GM21390 (cell line): ENCODE data around the gene SUMO3.

Source experiments
- ATAC-seq: cut with Tn5 transposase; IDR thresholded peaks from one replicate; pipeline ENCODE4 v1.9.1; 2021; ENCODE audit not compliant: unreplicated experiment

Gene SUMO3

GRCh38 chr21:44817914-44818639 lies at the start of gene SUMO3:
TSS of gene SUMO3 (minus strand) at chr21:44818062. CDS start at chr21:44817968, 94 bp downstream.
- peak; percentile 59 for ATAC-seq

DNA sequence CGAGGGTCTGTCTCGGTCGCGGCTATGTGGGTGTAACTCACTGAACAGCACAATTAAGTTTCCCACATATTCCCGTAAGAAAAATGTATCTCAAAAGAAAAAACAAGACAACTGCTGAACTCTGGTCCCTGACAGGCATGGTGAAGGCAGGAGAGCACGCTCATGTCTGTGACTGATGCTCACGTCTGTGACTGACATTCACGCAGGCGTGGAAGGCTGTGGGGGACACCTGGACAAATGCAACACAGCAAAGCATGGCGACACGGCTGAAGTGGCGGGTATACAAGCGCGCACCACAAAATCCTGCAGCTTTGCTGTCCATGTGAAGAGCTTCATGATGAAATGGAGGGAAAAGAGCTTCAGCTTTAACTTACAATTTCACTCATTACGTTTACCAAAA lies 49.6 kb upstream of the SUMO3 start:
- ATAC-seq = no peak

DNA sequence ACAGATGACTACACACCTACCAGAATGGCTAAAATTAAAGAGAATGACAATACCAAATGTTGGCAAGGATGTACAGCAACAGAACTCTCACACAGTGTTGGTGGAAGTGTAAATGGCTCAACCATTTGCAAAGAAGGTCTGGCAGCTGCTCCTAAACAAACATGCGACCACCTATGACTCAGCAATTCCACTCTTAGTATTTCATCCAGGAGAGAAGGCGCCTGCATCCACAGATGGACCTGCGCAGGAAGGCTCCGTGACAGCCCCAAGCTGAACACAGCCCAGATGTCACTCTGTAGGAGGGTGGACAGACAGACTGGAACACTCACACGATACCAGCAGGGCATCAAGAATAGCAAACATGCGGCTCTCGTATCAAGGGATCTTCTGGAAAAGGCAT lies 48.9 kb upstream of the SUMO3 start:
- no peak for ATAC-seq

DNA sequence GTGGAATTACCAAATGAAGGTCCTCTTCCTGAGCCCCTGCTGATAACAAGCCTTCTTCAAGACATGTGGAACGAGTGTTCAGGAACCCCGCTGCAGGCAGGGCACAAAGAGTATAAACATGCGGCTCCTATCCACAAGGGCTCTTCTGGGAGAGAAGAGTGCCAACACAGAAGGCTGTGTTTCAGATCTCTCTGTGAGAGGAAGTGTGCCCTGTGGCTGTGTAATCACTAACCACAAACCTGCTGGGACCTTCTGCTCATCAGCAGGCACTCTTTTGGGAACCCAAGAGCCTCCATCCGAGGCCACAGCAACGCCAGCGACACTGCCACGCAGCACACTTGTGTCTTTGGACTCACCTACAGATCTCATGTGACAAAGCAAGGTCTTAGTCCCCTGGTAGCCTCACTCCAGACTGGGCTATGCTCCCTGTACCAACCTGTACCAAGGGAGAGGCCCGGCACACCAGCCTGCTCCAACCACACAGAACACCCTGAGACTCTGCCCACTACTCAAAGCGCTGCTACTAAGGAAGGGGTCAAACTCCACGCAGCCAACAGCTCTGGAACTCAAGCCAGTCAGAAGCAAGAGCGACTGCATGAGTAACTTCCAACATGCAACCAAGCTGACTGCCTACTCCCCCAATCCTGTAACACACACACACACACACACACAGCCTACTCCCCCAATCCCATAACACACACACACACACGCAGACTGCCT lies 47.9 kb upstream of the SUMO3 start:
- no peak for ATAC-seq

- no peak for ATAC-seq
Measured at GRCh38 chr21:44862869-44863685, 45.2 kb upstream of the SUMO3 start.

- no peak for ATAC-seq
Measured at GRCh38 chr21:44858791-44859190, 40.9 kb upstream of the SUMO3 start.

DNA sequence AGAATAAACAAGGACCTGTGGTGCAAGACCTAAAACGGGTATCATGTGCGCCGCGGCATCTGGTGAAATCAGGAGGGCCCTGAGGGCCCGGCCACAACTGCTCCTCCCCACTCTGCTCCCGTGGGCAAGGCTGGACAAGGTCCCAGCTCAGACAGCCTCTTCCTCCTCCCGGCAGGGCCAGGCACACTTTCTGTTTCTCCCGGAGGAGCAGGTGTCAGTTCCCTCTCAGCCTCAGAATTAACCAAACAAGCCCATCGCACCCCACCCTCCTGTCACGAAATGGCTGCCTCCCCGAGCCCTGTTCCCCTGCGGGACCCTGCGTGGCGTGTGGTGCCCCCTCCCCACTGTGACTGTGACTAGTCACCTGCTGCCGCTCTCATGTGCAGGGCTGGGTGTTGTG lies 40.4 kb upstream of the SUMO3 start:
- no peak for ATAC-seq

DNA sequence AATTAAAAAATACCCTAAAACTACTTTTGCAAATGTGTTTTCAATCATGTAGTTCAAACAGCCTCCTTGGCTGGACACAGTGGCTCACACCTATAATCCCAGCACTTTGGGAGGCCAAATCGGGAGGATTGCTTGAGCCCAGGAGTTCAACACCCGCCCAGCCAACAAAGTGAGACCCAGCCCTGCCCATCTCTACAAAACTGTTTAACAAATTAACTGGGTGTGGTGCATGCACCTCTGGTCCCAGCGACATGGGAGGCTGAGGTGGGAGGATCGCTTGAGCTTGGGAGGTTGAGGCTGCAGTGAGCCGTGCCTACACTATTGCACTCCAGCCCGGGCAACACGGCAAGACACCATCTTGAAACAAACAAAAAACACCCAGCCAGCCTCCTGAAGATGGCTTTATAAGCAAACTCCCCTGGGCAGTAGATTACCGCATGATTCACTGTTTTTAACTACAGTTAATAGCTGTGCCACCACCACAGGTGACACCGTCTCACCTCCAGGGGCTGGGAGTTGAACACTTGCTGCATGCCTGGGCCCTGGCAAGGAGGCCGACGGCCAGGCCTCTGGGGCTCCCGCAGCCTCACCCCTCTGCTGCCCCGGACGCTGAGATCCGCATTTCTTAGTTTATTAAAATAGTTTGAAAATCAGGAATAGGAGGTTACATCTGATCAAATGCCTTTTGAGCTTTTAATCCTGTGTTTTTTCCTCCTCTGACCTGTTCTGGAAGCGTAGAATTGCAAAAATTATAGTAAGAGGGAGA lies 39.4 kb upstream of the SUMO3 start:
- no peak for ATAC-seq

DNA sequence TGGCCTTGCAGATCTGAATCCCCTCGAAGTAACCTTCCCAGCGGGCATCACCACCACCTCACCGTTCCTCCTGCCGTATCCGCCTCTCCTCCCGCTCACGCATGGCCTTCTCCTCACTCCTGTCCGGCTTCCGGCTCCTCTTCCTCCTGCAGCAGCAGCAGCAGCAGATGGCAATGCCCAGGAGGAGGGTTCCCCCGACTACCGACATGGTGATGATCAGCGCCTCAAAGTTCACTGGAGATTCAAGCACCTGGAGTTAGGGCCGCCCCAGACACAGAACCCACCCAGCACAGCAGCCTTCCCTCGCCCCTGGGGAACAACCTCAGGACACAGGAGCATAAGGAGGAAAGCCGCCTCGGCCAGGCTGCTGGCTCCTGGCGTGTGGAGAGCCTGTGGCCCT lies 38.3 kb upstream of the SUMO3 start:
- no peak for ATAC-seq

GRCh38 chr21:44855572-44855971 lies 37.7 kb upstream of the SUMO3 start:
- no peak for ATAC-seq

DNA sequence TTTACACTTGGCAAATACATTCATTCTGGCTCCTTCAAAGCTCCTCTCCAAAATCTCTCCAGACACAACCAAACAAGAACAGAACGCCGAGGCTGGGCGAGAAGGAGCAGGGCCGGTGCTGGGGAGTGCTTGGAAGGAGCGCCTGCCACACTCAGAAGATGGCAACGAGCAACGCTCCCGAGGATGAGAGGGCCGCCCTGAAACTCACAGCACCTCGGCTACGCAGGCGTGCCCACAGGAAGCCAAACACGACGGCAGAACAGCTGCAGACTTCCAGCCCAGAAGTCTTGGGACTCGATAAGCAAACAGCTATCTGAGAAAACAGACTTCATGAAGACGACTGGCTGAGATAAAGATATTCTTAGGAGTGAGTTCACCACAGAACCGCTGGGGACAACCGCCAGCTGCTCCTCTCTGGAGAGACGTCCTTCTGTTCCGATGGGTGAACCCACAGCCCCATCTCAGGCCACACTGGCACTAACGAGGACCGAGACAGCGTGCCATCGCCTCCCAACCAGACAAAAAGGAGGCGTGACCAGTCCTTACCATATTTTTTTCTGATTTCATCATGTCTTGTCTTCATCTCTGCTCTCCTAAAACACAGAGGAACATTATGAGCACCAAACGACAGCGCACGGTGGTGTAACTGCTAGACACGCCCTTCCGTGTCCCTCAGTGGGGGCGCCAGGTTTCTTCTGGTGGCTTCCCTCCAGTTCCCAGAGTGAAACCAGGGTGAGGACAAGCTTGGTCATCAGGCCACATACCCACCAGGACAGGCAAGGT lies 37.0 kb upstream of the SUMO3 start:
- no peak for ATAC-seq

DNA sequence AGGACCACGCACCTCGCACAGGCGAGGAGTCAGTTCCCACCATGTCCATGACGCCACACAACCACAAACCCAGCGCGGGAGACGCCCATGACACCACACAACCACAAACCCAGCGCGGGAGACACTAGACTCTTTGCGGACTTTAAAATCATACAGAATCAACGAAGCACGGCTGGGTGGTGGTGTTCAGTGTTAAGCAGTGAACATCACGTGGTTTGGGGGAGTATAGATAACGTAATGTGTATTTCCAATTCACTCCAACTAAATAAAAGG lies 36.5 kb upstream of the SUMO3 start:
- no peak for ATAC-seq

- no peak for ATAC-seq
Measured at GRCh38 chr21:44853601-44854390, 35.9 kb upstream of the SUMO3 start.

DNA sequence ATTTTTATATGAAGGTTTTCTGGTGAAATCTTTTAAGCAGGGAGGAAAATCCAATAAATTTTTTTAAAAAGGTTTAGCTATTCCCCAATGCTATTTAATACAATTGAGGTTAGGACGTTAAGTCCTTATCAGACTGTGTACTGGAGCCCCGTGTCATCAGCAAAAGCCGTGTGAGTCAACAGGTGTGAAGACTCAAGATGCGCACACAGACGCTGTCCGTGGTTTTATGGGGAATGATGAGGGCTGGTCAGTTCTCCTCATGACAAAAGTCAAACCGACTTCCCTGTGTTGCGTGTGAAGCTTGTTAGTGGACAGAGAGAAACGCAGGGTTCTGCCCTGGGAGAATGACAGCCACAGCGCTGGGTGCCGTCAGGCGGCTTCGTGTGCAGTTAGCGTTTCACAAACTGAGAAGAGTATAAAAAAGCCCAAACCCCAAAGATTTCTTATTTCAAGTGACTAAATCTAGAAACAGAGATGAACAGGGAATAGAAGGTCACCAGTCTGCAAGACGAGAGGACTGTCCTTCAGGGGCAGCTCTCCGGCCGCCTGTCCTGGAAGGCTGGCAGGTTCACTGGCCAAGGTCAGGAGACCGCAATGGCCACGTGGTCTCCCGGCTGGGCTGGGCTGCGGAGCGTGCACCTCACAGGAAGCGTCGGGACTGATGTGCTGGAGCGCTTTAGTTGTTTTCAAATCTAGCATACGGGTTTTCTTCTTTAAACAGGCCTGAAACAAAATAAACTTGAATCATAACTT lies 33.2 kb upstream of the SUMO3 start:
- no peak for ATAC-seq

GRCh38 chr21:44850208-44850800 lies 32.4 kb upstream of the SUMO3 start:
- ATAC-seq = no peak

DNA sequence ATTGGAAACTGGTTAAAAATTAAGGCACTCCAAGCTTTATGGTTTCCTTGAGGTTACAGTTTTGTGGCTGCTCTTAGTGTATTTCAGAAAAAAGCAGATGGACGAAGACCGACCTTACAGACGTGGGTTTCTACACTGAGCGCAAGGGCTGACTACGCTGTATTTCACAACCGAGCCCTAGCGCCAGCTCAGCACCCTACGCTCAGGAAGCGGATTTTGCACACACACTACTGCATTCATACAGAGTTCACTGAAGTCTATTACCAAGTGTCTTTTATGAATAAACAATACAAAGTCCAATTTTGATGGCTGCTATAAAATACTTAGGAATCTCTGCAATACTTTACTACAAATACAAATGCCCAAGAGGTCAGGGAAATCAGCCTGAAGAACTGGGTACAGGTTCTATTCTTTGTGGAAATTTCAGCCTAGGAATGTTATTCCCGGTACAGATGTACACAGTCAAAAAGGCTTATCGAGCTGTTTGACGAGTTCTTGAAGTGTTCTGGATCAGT lies 31.8 kb upstream of the SUMO3 start:
- no peak for ATAC-seq

DNA sequence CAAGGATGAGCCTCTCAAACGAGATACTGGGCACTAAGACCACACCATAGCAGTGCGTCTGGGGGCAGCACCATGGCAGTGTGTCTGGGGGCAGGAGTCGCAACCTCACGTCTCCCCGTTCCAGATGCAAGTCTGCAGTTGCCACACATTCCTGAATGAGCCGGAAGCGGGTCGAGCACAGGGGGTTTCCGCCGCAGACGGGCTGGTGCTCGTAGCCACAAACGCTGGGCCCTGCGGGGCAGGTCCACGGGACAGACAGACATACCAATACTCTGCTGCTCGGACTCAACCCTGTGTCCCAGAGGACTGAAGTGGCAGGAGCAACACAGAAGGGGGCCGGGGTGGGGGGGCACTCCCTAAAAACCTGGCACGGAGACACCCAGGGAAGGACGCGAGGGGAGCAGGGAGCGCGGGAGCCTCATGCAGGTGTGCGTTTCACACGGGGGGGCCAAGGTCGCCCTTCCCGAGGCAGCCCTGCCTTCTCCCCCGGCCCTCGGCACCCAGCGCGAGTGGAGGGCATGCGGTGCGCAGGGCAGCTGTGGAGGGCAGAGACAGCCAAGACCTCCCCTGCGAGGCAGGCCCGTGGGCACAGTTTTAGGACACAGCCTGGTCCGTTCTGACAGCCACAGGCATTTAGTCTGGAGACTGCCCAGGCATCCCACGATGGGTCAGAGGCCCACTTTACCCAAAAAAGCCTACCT lies 31.1 kb upstream of the SUMO3 start:
- ATAC-seq = no peak
